Esophagus muscularis mucosa (tissue), 3 donors: Measurements from ENCODE around the gene KBTBD13.

Experiments used
- CTCF ChIP-seq, 3 experiments: fragments of 200-600 bp in 2 of 3; fragments of 450-650 bp in 1 of 3; sonication (generic) in 2 of 3; IDR thresholded peaks; one replicate each; pipeline ENCODE4 v1.5.1; 2017 to 2019; ENCODE audit warnings: antibody characterized with exemption in 3 of 3, mild to moderate bottlenecking in 2 of 3, moderate library complexity in 1 of 3
- EP300 ChIP-seq: sonication (generic); formaldehyde crosslinking; IDR thresholded peaks from one replicate; pipeline ENCODE4 v1.6.1; 2017; ENCODE audit warnings: antibody characterized with exemption

DNA sequence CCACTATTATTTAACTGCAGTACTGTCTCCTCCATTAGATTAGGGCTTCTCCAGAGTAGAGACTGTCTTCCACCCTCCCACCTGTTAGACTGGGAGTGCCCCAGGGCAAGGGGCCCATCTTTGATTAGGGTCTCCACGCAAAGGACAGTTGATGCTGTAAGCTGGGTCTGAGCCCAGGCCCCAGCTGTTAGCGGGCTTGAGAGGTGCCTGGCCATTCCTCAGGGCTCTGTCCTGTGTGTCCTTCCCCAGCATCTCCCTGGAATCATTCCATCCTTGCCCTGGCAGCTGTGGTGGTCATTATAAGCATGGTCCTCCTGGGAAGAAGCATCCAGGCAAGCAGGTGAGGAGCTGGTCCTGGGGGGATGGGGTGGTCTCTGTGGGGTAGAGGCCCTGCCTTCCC, 25.3 kb upstream of the KBTBD13 start:
- TF ChIP-seq CTCF (IDR thresholded peaks at IDR 0.05), result no peak
- TF ChIP-seq EP300, result no peak
